Measurements from ENCODE around the gene SOS1. TPM values are rescaled to one million over a fixed set of nuclear protein-coding genes. Genes with fewer than 3 reads are reported as not detected.

Gene SOS1
- total RNA-seq, 6 donors from 2014 or later, result 10.4 to 51.2 (median 25.3) TPM

DNA sequence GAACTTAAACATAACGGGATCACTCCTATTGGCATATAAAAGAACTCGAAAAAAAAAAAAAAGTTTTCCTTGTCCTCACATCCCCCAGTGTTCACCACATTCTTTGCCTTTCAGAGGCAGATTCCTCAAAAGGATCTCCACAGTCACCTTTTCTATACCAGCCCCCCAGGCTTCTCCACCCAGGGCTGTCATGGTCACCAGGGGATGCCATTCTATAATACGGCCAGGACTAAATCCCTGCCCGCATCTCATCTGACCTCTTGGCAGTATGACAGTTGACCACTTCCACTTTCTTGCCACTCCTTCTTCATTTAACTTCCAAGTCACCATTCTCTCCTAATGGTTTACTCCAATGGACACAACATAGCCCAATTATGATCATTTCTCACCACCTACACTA is 29.3 kb downstream of the SOS1 start:
- H3K4me1 ChIP-seq, result peaks cover 16 to 40% (median 22%) of the 10 kb centered on the region in 4 donors
- no peak overlapping the region for H3K27ac ChIP-seq
- ATAC-seq (ENCODE audit: low FRiP score in 2 of 2) (no peak), DNase-seq (no peak)
- WGBS, 2 donors, result 83 to 87% methylated on average over 4 of the region's 4 CpGs
- H3K27me3 ChIP-seq, result no peaks in the 10 kb centered on the region
- no peaks in the 10 kb centered on the region for H3K9me3 ChIP-seq
- TF ChIP-seq CTCF (IDR thresholded peaks at IDR 0.05), result no peak
- TF ChIP-seq POLR2A (IDR thresholded peaks at IDR 0.05), result no peak
- no peak for TF ChIP-seq EP300 (IDR thresholded peaks at IDR 0.05)
- TF ChIP-seq POLR2AphosphoS5 (IDR thresholded peaks at IDR 0.05), result no peak
- no peaks in the 10 kb centered on the region for H3K36me3 ChIP-seq
- no peak overlapping the region for H3K4me3 ChIP-seq

DNA sequence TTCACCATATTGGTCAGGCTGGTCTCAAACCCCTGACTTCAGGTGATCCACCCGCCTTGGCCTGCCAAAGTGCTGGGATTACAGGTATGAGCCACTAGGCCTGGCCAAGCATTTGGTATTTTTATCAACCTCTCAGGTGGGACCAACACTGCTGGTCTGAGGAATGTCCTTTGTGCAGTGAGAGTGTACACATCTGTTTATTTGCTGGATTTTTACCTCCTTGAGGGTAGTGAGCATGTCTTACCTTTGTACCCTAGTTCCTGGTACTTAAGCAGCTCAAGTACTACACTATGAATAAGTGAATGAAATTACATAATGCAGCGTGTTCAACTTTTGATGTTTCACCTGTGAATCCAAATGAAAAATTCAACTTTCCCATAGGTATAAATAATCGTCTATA is 29.8 kb downstream of the SOS1 start:
- 84 to 86% methylated on average over 3 of the region's 3 CpGs for WGBS, 2 donors
- no peak overlapping the region for H3K27ac ChIP-seq

GRCh38 chr2:39080152-39080551 is 40.7 kb downstream of the SOS1 start:
- H3K4me3 ChIP-seq, result no peak overlapping the region
- TF ChIP-seq CTCF (IDR thresholded peaks at IDR 0.05) (no peak), POLR2A (IDR thresholded peaks at IDR 0.05) (no peak), EP300 (IDR thresholded peaks at IDR 0.05) (no peak), POLR2AphosphoS5 (IDR thresholded peaks at IDR 0.05) (no peak)
- no peaks in the 10 kb centered on the region for H3K27me3 ChIP-seq
- H3K9me3 ChIP-seq, result no peaks in the 10 kb centered on the region
- no peaks in the 10 kb centered on the region for H3K36me3 ChIP-seq
- no peak for ATAC-seq (ENCODE audit: low FRiP score in 2 of 2)
- H3K27ac ChIP-seq, result no peak overlapping the region
- H3K4me1 ChIP-seq, result peaks cover 0 to 15% (median 4%) of the 10 kb centered on the region in 4 donors
- no peak for DNase-seq
- 96 to 98% methylated on average over 5 of the region's 5 CpGs for WGBS, 2 donors

More for the DNA sequence above, 29.8 kb downstream of the SOS1 start:
- DNase-seq (no peak), ATAC-seq (ENCODE audit: low FRiP score in 2 of 2) (no peak)
- Histone ChIP-seq H3K4me3 (no peak overlapping the region), H3K27me3 (no peaks in the 10 kb centered on the region), H3K36me3 (no peaks in the 10 kb centered on the region), H3K4me1 (peaks cover 17 to 36% (median 23%) of the 10 kb centered on the region in 4 donors), H3K9me3 (no peaks in the 10 kb centered on the region)
- no peak for TF ChIP-seq POLR2AphosphoS5 (IDR thresholded peaks at IDR 0.05)
- no peak for TF ChIP-seq POLR2A (IDR thresholded peaks at IDR 0.05)
- no peak for TF ChIP-seq EP300 (IDR thresholded peaks at IDR 0.05)
- no peak for TF ChIP-seq CTCF (IDR thresholded peaks at IDR 0.05)

DNA sequence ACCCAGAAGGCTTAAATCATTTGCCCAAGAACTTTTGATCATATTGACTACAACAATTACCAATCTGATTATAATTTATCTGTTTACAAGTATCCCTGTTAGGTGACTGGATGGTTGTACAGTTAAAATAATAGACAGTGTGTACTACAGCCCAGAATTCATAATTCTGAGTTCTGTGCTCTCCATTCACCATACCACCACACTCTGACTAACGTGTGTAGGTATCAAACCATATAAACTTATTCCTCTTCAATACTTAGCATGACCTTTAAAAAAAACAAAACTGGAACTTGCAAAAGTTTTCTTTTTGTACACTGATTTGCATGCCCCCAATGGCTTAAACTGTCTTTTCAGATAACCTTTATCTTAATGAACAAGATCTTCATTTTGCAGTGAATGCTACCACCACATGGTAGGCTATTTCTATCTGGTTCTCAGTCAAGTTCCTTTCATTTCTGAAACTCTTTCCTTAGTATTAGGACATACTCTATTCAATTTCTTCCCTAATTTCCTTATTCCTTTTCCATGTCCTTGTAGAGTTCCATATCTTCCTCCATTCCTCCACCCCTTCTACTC is 50.9 kb downstream of the SOS1 start:
- DNase-seq (no peak), ATAC-seq (ENCODE audit: low FRiP score in 2 of 2) (no peak)
- 93 to 94% methylated on average over 1 of the region's 1 CpG for WGBS, 2 donors
- Histone ChIP-seq H3K4me3 (no peak overlapping the region), H3K36me3 (peaks cover 0 to 20% (median 0%) of the 10 kb centered on the region in 4 donors), H3K27me3 (no peaks in the 10 kb centered on the region), H3K4me1 (peaks cover 0 to 16% (median 0%) of the 10 kb centered on the region in 4 donors), H3K27ac (no peak overlapping the region), H3K9me3 (no peaks in the 10 kb centered on the region)
- TF ChIP-seq EP300 (IDR thresholded peaks at IDR 0.05), result no peak
- TF ChIP-seq CTCF (IDR thresholded peaks at IDR 0.05), result no peak

DNA sequence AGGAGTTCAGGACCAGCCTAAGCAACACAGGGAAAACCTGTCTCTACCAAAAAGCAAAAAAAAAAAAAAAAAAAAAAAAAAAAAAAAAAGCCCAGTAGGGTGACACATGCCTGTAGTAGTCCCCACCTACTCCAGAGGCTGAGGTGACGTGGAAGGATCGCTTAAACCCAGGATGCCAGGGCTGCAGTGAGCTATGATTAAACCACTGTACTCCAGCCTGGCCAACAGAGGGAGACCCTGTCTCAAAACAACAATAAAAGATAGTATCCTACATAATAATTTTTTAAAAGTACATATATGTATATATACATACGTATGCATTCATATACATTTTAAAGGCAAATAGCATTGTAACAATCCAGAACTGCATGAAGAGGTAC is 51.7 kb downstream of the SOS1 start:
- no peaks in the 10 kb centered on the region for H3K9me3 ChIP-seq
- 91 to 92% methylated on average over 3 of the region's 3 CpGs for WGBS, 2 donors
- H3K4me3 ChIP-seq, result no peak overlapping the region
- ATAC-seq (ENCODE audit: low FRiP score in 2 of 2) (no peak), DNase-seq (no peak)
- H3K36me3 ChIP-seq, result peaks cover 0 to 20% (median 0%) of the 10 kb centered on the region in 4 donors
- no peaks in the 10 kb centered on the region for H3K27me3 ChIP-seq
- TF ChIP-seq POLR2A (IDR thresholded peaks at IDR 0.05), result no peak
- TF ChIP-seq EP300 (IDR thresholded peaks at IDR 0.05), result no peak
- TF ChIP-seq CTCF (IDR thresholded peaks at IDR 0.05), result no peak
- TF ChIP-seq POLR2AphosphoS5 (IDR thresholded peaks at IDR 0.05), result no peak
- H3K27ac ChIP-seq, result no peak overlapping the region
- H3K4me1 ChIP-seq, result peaks cover 0 to 16% (median 0%) of the 10 kb centered on the region in 4 donors

All from upper lobe of left lung (tissue), 6 donors.